HCT116 (cell line): ENCODE data around the gene PDLIM3. TPM values are rescaled to one million over a fixed set of nuclear protein-coding genes. Genes with fewer than 3 reads are reported as not detected.
"Not testable (repeated sequence)": the region's sequence is repeated elsewhere in the genome, so short reads cannot be mapped to it uniquely, and the experiment has no call there.

Experiments
- ATAC-seq: fragments of 200-7000 bp; cut with Tn5 transposase; 2 replicates; pipeline ENCODE4 v1.9.1; 2020; ENCODE audit warnings: mild to moderate bottlenecking, moderate library complexity
- BruUV-seq: library from RNA; stranded (reverse); fragments of 400-500 nt; replicated peaks from 2 replicates; lab custom pipeline; 2021; lab: Mats Ljungman, UMichigan
- CTCF ChIA-PET: fragments of 300-600 bp; sonication (Branson Sonifier 250); formaldehyde crosslinking; loops from one replicate; lab custom pipeline; 2021; ENCODE audit warnings: antibody characterized with exemption; lab: Charles Lee
- POLR2A ChIA-PET: fragments of 300-600, 350-600 bp; sonication (Branson Sonifier 250); formaldehyde crosslinking; loops from one replicate; lab custom pipeline; 2021; ENCODE audit warnings: antibody characterized with exemption; lab: Charles Lee
- RAD21 ChIA-PET, 2 experiments: fragments of 300-600 bp; sonication (Branson Sonifier 250); formaldehyde crosslinking; loops; one replicate each; lab custom pipeline; 2023; ENCODE audit warnings: low total read pairs in 2 of 2; ENCODE audit not compliant: uncharacterized antibody in 2 of 2, unreplicated experiment in 2 of 2, low non-redundant PET in 1 of 2; lab: Charles Lee
- DNase-seq: peaks from one replicate; pipeline ENCODE4 v3.0.0-alpha.2; 2010; ENCODE audit warnings: low read depth, low spot score
- H2AFZ ChIP-seq: fragments of 200-600 bp; shearing (Covaris generic), sonication (generic); 2 replicates; pipeline ENCODE4 v1.6.1; 2017; ENCODE audit warnings: low read depth, mixed run types, mixed read lengths, antibody characterized with exemption, low read length; ENCODE audit not compliant: poor library complexity, severe bottlenecking
- H3K27ac ChIP-seq: 2 replicates; pipeline ENCODE4 v1.5.1; 2012; ENCODE audit warnings: low read depth, low read length
- H3K27me3 ChIP-seq: fragments of 200-600 bp; sonication (generic); 2 replicates; pipeline ENCODE4 v1.6.1; 2016; ENCODE audit warnings: mixed run types, low read length, mixed read lengths; ENCODE audit not compliant: insufficient read depth
- H3K36me3 ChIP-seq, 2 experiments: fragments of 200-500 bp in 1 of 2; fragments of 200-600 bp in 1 of 2; sonication (Bioruptor generic) in 1 of 2; sonication (generic) in 1 of 2; 2 replicates each; pipeline versions ENCODE4 v1.5.1 to v1.6.1; 2014 to 2016; ENCODE audit warnings: low read length in 2 of 2, inconsistent platforms in 1 of 2, mixed read lengths in 1 of 2, mixed run types in 1 of 2; ENCODE audit not compliant: insufficient read depth in 2 of 2, control insufficient read depth in 1 of 2
- H3K4me1 ChIP-seq, 2 experiments: fragments of 200-600 bp in 1 of 2; sonication (generic) in 1 of 2; 2 replicates each; pipeline versions ENCODE4 v1.5.1 to v1.6.1; 2012 to 2017; ENCODE audit warnings: low read length in 2 of 2, inconsistent platforms in 1 of 2, mild to moderate bottlenecking in 1 of 2, mixed read lengths in 1 of 2, mixed run types in 1 of 2, moderate library complexity in 1 of 2; ENCODE audit not compliant: insufficient read depth in 2 of 2, control insufficient read depth in 1 of 2
- H3K4me2 ChIP-seq: fragments of 200-600 bp; sonication (generic); 2 replicates; pipeline ENCODE4 v1.6.1; 2017; ENCODE audit warnings: mixed run types, low read length, mixed read lengths
- H3K4me3 ChIP-seq, 2 experiments: fragments of 200-600 bp in 1 of 2; sonication (generic) in 1 of 2; replicated peaks in 1 of 2; 2 replicates each; pipeline ENCODE4 v1.5.1; 2011 to 2016; ENCODE audit warnings: low read length in 2 of 2, control low read depth in 1 of 2, low read depth in 1 of 2, mild to moderate bottlenecking in 1 of 2, mixed read lengths in 1 of 2, mixed run types in 1 of 2
- H3K79me2 ChIP-seq: fragments of 200-600 bp; sonication (generic); 2 replicates; pipeline ENCODE4 v1.6.1; 2017; ENCODE audit warnings: mild to moderate bottlenecking, mixed run types, low read length, moderate library complexity, mixed read lengths; ENCODE audit not compliant: insufficient read depth
- H3K9ac ChIP-seq: fragments of 200-600 bp; sonication (generic); 2 replicates; pipeline ENCODE4 v1.6.1; 2016; ENCODE audit warnings: low read length, mixed read lengths
- H3K9me2 ChIP-seq: fragments of 200-600 bp; sonication (generic), shearing (Covaris generic); 2 replicates; pipeline ENCODE4 v1.6.1; 2017; ENCODE audit warnings: mixed run types, mild to moderate bottlenecking, moderate library complexity; ENCODE audit not compliant: insufficient read depth
- H3K9me3 ChIP-seq, 2 experiments: fragments of 200-500 bp in 1 of 2; fragments of 200-600 bp in 1 of 2; sonication (Bioruptor generic) in 1 of 2; sonication (generic) in 1 of 2; 2 replicates each; pipeline ENCODE4 v1.6.1; 2014 to 2017; ENCODE audit warnings: low read length in 2 of 2, mixed read lengths in 2 of 2, inconsistent platforms in 1 of 2, low read depth in 1 of 2, mild to moderate bottlenecking in 1 of 2, mixed run types in 1 of 2, moderate library complexity in 1 of 2; ENCODE audit not compliant: control insufficient read depth in 1 of 2, insufficient read depth in 1 of 2
- H4K20me1 ChIP-seq: fragments of 200-600 bp; sonication (generic), shearing (Covaris generic); 2 replicates; pipeline ENCODE4 v1.6.1; 2017; ENCODE audit warnings: mixed run types, mild to moderate bottlenecking, moderate library complexity; ENCODE audit not compliant: insufficient read depth
- EGR1 ChIP-seq: IDR thresholded peaks from 2 replicates; pipeline ENCODE4 v1.6.1; 2012; ENCODE audit warnings: low read depth
- ELF1 ChIP-seq: IDR thresholded peaks from 2 replicates; pipeline ENCODE4 v1.6.1; 2012; ENCODE audit warnings: low read depth, borderline replicate concordance
- RAD21 ChIP-seq: IDR thresholded peaks from 2 replicates; pipeline ENCODE4 v1.6.1; 2012; ENCODE audit warnings: low read depth, mild to moderate bottlenecking
- TCF7L2 ChIP-seq: IDR thresholded peaks from 2 replicates; pipeline ENCODE4 v1.7.0; 2011; ENCODE audit warnings: borderline replicate concordance, inconsistent platforms; ENCODE audit not compliant: insufficient read depth, insufficient read length; ENCODE audit errors: extremely low read depth
- ZNF274 ChIP-seq: fragments of 200-500 bp; sonication (Bioruptor generic); IDR thresholded peaks from 2 replicates; pipeline ENCODE4 v1.6.1; 2014; ENCODE audit warnings: mild to moderate bottlenecking, low read depth, low read length, inconsistent platforms
- intact Hi-C: fragments of 100-400 bp; cut with micrococcal nuclease; formaldehyde crosslinking; loops from 2 replicates; pipeline ENCODE4 v1.10.0; 2022
- total RNA-seq: library from RNA; stranded (reverse); gene quantifications from one replicate; pipeline ENCODE4 v1.2.1, GENCODE V29; 2021; ENCODE audit not compliant: unreplicated experiment

Gene PDLIM3
- total RNA-seq, 1 experiment from 2014 or later: 11.5 TPM

DNA sequence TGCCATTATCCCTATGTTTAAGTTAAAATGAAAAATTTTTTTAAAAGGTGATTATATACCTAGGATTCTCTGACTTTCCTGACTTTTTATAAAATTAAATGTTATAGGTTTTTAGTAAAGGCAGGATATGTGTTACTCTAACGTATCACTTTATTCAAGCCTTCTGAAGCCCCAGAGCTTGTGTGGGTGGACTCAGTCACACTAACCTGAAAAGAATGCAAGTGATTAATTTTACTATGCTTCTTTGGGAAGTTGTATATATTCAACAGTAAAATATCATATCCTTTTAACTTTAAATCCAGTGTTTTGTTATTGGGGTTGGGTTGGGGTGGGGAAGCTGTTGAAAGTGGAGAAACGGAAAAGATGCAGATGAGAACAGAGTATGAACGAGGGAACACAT is 22.8 kb downstream of the PDLIM3 start:
- Histone ChIP-seq H4K20me1 (no peaks in the 10 kb centered on the region), H3K27ac (no peak overlapping the region), H3K9ac (no peak overlapping the region), H3K36me3 (no peaks in the 10 kb centered on the region), H3K9me3 (no peaks in the 10 kb centered on the region), H3K4me3 (no peak overlapping the region), H3K9me2 (no peaks in the 10 kb centered on the region), H2AFZ (no peak overlapping the region), H3K27me3 (no peaks in the 10 kb centered on the region), H3K4me2 (no peak overlapping the region), H3K4me1 (peaks cover 7 to 9% of the 10 kb centered on the region in 2 experiments; a peak in 3 of 4 replicates), H3K79me2 (no peaks in the 10 kb centered on the region)
- ChIA-PET RAD21 (no interaction called here), CTCF (no interaction called here), POLR2A (interaction anchor here (0.7 kb wide), 1 partner anchor 8 kb away, joined by 3 read pairs; no protein-coding TSS in a partner anchor)
- BruUV-seq: no TSS peak
- ATAC-seq (no peak), DNase-seq (no peak)
- intact Hi-C loops: no loop called here
- no peak for TF ChIP-seq TCF7L2
- peak; percentile 29; the same call in 1 of the 2 replicates for TF ChIP-seq EGR1
- no peak for TF ChIP-seq RAD21
- no peak for TF ChIP-seq ZNF274
- TF ChIP-seq ELF1: no peak

DNA sequence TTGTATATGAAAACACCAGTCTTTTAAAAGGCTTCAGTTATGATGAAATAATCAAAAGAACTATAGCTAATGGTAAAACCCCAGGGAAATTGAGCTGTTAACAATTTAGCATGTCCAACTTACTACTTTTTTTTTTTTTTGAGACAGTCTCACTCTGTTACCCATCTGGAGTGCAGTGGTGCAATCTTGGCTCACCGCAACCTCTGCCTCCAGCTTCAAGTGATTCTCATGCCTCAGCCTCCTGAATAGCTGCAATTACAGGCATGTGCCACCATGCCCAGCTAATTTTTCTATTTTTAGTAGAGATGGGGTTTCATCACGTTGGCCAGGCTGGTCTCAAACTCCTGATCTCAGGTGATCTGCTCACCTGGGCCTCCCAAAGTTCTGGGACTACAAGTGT is 24.1 kb downstream of the PDLIM3 start:
- H3K4me3 ChIP-seq, intact Hi-C loops, H3K36me3 ChIP-seq, H3K4me2 ChIP-seq, H3K9ac ChIP-seq, BruUV-seq, H3K4me1 ChIP-seq, CTCF ChIA-PET, H4K20me1 ChIP-seq, POLR2A ChIA-PET, H2AFZ ChIP-seq, H3K9me3 ChIP-seq, H3K27ac ChIP-seq, H3K79me2 ChIP-seq, DNase-seq, RAD21 ChIA-PET, H3K27me3 ChIP-seq, H3K9me2 ChIP-seq, ATAC-seq: not testable (repeated sequence)
